Neuronal stem cell (in vitro differentiated cells): ENCODE results near the gene PMIS2.
A peak's percentile ranks its signal among the peaks of the same experiment; 100 is the strongest.

Source experiments
- DNase-seq: peaks from one replicate; pipeline ENCODE4 v3.0.0-alpha.2; 2013; ENCODE audit warnings: low spot score
- H2AFZ ChIP-seq: one replicate; pipeline ENCODE4 v1.6.1; 2013; ENCODE audit warnings: mild to moderate bottlenecking, low read length, inconsistent platforms
- H2AK5ac ChIP-seq: 2 replicates; pipeline ENCODE4 v1.6.1; 2013; ENCODE audit warnings: low read depth, mild to moderate bottlenecking, inconsistent platforms, low read length, moderate library complexity, mixed read lengths
- H2BK120ac ChIP-seq: 2 replicates; pipeline ENCODE4 v1.6.1; 2013; ENCODE audit warnings: low read depth, mild to moderate bottlenecking, inconsistent platforms, low read length, moderate library complexity, mixed read lengths
- H2BK12ac ChIP-seq: one replicate; pipeline ENCODE4 v1.6.1; 2013; ENCODE audit warnings: low read length, inconsistent platforms
- H2BK15ac ChIP-seq: 2 replicates; pipeline ENCODE4 v1.6.1; 2013; ENCODE audit warnings: mild to moderate bottlenecking, low read length, inconsistent platforms, mixed read lengths
- H2BK5ac ChIP-seq: one replicate; pipeline ENCODE4 v1.6.1; 2013; ENCODE audit warnings: inconsistent platforms, mild to moderate bottlenecking, low read length, moderate library complexity
- H3K14ac ChIP-seq: one replicate; pipeline ENCODE4 v1.6.1; 2013; ENCODE audit warnings: low read length, inconsistent platforms
- H3K18ac ChIP-seq: 2 replicates; pipeline ENCODE4 v1.6.1; 2013; ENCODE audit warnings: low read length, inconsistent platforms
- H3K23ac ChIP-seq: 2 replicates; pipeline ENCODE4 v1.6.1; 2013; ENCODE audit warnings: low read depth, mild to moderate bottlenecking, mixed read lengths, low read length, inconsistent platforms; ENCODE audit not compliant: poor library complexity
- H3K27ac ChIP-seq: replicated peaks from 3 replicates; pipeline ENCODE4 v1.5.1; 2013; ENCODE audit warnings: low read length, inconsistent platforms
- H3K27me3 ChIP-seq, 3 experiments: 2 replicates each; pipeline ENCODE4 v1.6.1; 2013; ENCODE audit warnings: low read length in 3 of 3, mild to moderate bottlenecking in 2 of 3, inconsistent platforms in 1 of 3, low read depth in 1 of 3, mixed read lengths in 1 of 3, moderate library complexity in 1 of 3; ENCODE audit not compliant: control insufficient read depth in 3 of 3, insufficient read depth in 3 of 3
- H3K36me3 ChIP-seq, 2 donors: replicated peaks in 1 of 2; 2 replicates each; pipeline ENCODE4 v1.6.1; 2013; ENCODE audit warnings: low read length in 2 of 2; ENCODE audit not compliant: control insufficient read depth in 2 of 2, insufficient read depth in 2 of 2
- H3K4ac ChIP-seq: 2 replicates; pipeline ENCODE4 v1.6.1; 2013; ENCODE audit warnings: inconsistent platforms, mild to moderate bottlenecking, low read length, moderate library complexity
- H3K4me1 ChIP-seq, 2 donors: 1 replicate in 1 of 2; 2 replicates in 1 of 2; pipeline ENCODE4 v1.6.1; 2013; ENCODE audit warnings: low read length in 2 of 2, low read depth in 1 of 2; ENCODE audit not compliant: control insufficient read depth in 2 of 2, insufficient read depth in 1 of 2
- H3K4me2 ChIP-seq: one replicate; pipeline ENCODE4 v1.6.1; 2013; ENCODE audit warnings: mild to moderate bottlenecking, low read length, inconsistent platforms; ENCODE audit not compliant: insufficient read depth, poor library complexity, severe bottlenecking
- H3K4me3 ChIP-seq, 2 donors: 2 replicates each; pipeline ENCODE4 v1.5.1; 2013; ENCODE audit warnings: low read length in 2 of 2, mild to moderate bottlenecking in 2 of 2, inconsistent platforms in 1 of 2, moderate library complexity in 1 of 2
- H3K79me1 ChIP-seq: one replicate; pipeline ENCODE4 v1.6.1; 2013; ENCODE audit warnings: low read depth, mild to moderate bottlenecking, inconsistent platforms, low read length, moderate library complexity
- H3K9ac ChIP-seq: one replicate; pipeline ENCODE4 v1.6.1; 2013; ENCODE audit warnings: mild to moderate bottlenecking, low read depth, low read length, inconsistent platforms; ENCODE audit not compliant: poor library complexity
- H3K9me3 ChIP-seq, 2 donors: replicated peaks in 1 of 2; 2 replicates each; pipeline versions ENCODE3 to v1.6.1; 2013; ENCODE audit warnings: low read length in 2 of 2, mild to moderate bottlenecking in 2 of 2, inconsistent platforms in 1 of 2, low read depth in 1 of 2, mixed read lengths in 1 of 2, moderate library complexity in 1 of 2; ENCODE audit not compliant: control insufficient read depth in 2 of 2, insufficient read depth in 1 of 2
- H4K8ac ChIP-seq: one replicate; pipeline ENCODE4 v1.6.1; 2013; ENCODE audit warnings: low read depth, mild to moderate bottlenecking, inconsistent platforms, low read length, moderate library complexity
- H4K91ac ChIP-seq: one replicate; pipeline ENCODE4 v1.6.1; 2013; ENCODE audit warnings: low read length, low read depth, mild to moderate bottlenecking, inconsistent platforms; ENCODE audit not compliant: poor library complexity
- WGBS, 2 donors: extraction: QIAGEN DNeasy Blood & Tissue Kit; methylation state at CpG; one replicate each; pipeline ENCODE4 v1.1.7; 2013; ENCODE audit warnings: missing lambda C conversion rate in 2 of 2, mixed read lengths in 1 of 2; ENCODE audit not compliant: insufficient read length in 2 of 2, insufficient replicate concordance in 1 of 2; ENCODE audit errors: extremely low coverage in 2 of 2; 5-methylcytosine and 5-hydroxymethylcytosine counted together

Gene PMIS2

DNA sequence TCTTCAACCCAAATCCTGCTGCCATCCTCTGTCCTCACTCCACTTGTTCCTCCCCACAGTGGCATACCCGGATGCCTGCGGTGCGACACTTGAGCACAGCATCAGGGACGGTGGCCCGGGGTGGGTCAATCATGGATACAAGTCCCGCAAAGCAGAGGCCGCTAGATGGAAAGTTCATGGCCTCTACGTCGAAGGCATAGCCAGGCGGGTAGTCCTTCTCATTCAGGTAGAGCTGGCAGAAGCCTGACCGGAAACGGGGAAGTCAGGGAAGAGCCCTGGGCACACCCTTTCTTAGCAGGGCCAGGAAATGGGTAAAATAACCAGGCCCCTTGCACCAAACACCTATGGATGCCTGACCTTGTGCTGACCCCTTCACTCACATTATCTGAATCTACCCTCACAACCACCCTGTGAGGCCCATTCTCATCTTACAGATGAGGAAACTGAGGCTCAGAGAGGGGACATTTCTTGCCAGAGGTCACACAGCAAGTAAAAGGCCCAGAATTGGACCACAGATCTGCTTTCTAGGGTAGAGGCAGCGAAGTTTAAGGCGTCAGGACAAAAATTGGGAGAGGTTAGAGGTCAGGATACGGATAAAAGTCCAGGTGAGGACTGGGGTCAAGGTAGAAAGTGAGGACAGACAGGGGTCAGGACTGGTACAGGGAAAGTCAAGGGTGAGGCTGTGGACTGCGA, 29.0 kb upstream of the PMIS2 start:
- Histone ChIP-seq H3K18ac (peak overlapping the region; percentile 88), H3K9me3 (peaks cover 0 to 4% of the 10 kb centered on the region in 2 donors), H3K9ac (peak overlapping the region; percentile 90), H3K4me1 (peaks cover 0 to 3% of the 10 kb centered on the region in 2 donors), H4K8ac (peak overlapping the region; percentile 74), H3K14ac (peak overlapping the region; percentile 60), H2BK120ac (no peak overlapping the region), H2AFZ (peak overlapping the region; percentile 93), H2BK15ac (peak overlapping the region; percentile 70), H3K27ac (no peak overlapping the region), H2BK5ac (peak overlapping the region; percentile 11), H3K27me3 (peaks cover 2 to 66% (median 32%) of the 10 kb centered on the region in 3 experiments), H3K4me3 (peak overlapping the region in 1 of 2 donors; percentile 3), H3K36me3 (no peaks in the 10 kb centered on the region), H3K79me1 (no peaks in the 10 kb centered on the region), H4K91ac (no peak overlapping the region), H3K4ac (no peak overlapping the region), H3K23ac (peak overlapping the region; percentile 92), H2AK5ac (no peak overlapping the region), H3K4me2 (no peak overlapping the region), H2BK12ac (peak overlapping the region; percentile 86)
- DNase-seq: no peak
- WGBS, 2 donors: no CpG with 5 or more reads among the region's 16 CpGs

DNA sequence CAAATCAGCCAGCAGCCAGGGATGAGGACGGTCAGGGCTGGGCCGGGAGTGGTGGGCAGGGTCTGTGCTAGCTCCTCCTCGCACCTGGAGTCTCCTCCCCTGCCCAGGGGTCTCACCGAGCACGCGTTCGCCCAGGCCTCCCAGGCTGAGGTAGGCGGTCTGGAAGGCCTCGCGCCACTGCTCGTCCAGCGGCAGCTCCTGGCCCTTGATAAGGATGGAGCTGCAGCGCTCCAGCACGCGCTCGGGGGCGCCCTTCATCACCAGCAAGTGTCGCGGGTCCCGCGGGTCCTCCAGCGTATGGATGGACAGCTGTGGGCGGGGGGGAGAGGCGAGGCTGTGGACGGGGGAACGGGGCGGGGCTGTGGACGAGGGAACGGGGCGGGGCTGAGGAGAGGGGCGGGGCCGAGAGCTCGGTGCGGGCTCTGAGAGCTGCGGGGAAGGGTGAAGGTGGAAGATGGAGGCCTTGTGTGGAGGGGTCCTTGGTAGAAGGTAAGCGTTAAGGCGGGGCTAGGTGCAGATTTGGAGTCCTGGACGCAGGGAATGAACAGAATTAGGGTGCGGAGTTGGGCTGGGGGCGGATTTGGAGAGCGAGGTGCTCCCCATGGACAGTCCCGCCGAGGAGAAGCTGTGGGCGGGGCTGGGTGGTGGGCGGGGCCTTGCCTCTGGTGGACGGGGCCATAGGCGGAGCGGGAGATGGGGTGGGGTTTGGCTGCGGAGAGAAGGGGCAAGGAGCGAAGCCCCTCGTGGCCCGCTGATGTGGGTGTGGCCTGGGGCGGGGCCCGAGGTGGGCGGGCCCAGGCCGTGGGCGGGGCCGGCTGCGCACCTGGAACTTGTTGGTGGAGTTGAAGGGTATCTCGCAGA, 28.2 kb upstream of the PMIS2 start:
- H2AFZ ChIP-seq: peak overlapping the region; percentile 93

DNA sequence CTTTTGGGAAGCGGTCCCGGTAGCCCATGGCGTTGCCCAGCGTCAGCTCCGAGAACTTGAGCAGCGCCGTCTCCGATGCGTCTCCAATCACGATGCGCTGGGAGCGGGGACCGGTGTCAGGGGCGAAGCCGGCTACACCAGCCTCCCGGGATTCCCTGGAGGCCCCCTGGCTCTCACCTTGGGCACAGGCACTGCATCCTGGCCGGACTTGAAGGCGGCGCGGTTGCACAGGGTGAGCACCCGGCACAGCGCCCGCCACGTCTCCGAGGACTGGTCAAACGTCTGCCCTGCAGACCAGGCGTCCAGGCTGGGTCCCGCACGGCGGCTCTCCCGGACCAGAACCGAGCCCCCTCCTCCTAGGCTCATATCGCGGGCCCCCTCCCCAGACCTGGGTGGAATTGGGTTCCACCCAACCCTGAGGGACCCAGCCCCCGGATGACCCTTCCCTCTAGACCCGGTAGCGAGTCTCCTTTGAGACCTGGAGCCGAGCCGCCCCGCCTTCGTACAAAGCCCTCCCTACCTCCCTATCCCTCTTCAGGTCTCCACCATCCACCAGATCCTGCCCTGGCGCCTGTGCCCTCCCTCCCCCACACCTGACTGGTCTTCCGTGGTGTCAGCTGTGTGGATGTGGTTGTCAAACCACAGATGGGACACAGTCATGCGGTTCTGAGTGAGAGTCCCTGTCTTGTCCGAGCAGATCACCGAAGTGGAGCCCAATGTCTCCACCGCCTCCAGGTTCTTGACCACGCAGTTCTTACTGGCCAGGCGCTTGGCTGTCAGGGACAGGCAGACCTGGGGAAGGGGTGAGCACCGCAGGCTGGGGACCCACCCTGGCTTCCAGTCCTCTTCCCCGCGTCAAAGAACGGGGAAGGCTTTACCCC, 27.3 kb upstream of the PMIS2 start:
- peak overlapping the region; percentile 89 for H2AK5ac ChIP-seq
- H4K91ac ChIP-seq: no peak overlapping the region
- no peak overlapping the region for H2BK5ac ChIP-seq
- no peak overlapping the region for H4K8ac ChIP-seq
- peak overlapping the region; percentile 3 for H3K23ac ChIP-seq
- H3K4ac ChIP-seq: no peak overlapping the region
- H3K14ac ChIP-seq: peak overlapping the region; percentile 12
- peaks cover 0 to 4% of the 10 kb centered on the region in 2 donors for H3K9me3 ChIP-seq
- H3K36me3 ChIP-seq: no peaks in the 10 kb centered on the region
- peak overlapping the region; percentile 48 for H3K4me2 ChIP-seq
- H3K9ac ChIP-seq: no peak overlapping the region
- H2AFZ ChIP-seq: peak overlapping the region; percentile 93
- H3K79me1 ChIP-seq: peaks cover 2% of the 10 kb centered on the region
- peaks cover 2 to 71% (median 32%) of the 10 kb centered on the region in 3 experiments for H3K27me3 ChIP-seq
- H2BK15ac ChIP-seq: peak overlapping the region; percentile 5
- peak overlapping the region; percentile 43 to 73 for H3K4me3 ChIP-seq
- no peak overlapping the region for H3K27ac ChIP-seq
- whole genome bisulfite sequencing, 2 donors: no CpG with 5 or more reads among the region's 53 CpGs
- H3K4me1 ChIP-seq: peaks cover 0 to 3% of the 10 kb centered on the region in 2 donors
- H2BK12ac ChIP-seq: no peak overlapping the region
- H2BK120ac ChIP-seq: no peak overlapping the region
- DNase-seq: no peak
- H3K18ac ChIP-seq: peak overlapping the region; percentile 81

More for the DNA sequence above, 28.2 kb upstream of the PMIS2 start:
- Histone ChIP-seq H4K8ac (peak overlapping the region; percentile 74), H2BK120ac (no peak overlapping the region), H3K4me2 (peak overlapping the region; percentile 90), H2AK5ac (peak overlapping the region; percentile 89), H3K27ac (peak overlapping the region; percentile 51), H2BK12ac (peak overlapping the region; percentile 86), H3K14ac (peak overlapping the region; percentile 60), H3K4ac (no peak overlapping the region), H3K27me3 (peaks cover 2 to 71% (median 32%) of the 10 kb centered on the region in 3 experiments), H4K91ac (no peak overlapping the region), H3K4me1 (peaks cover 0 to 3% of the 10 kb centered on the region in 2 donors), H3K4me3 (peak overlapping the region; percentile 43 to 79), H3K23ac (peak overlapping the region; percentile 92), H3K18ac (peak overlapping the region; percentile 88), H3K9me3 (peaks cover 0 to 4% of the 10 kb centered on the region in 2 donors), H2BK15ac (peak overlapping the region; percentile 70), H3K79me1 (peaks cover 2% of the 10 kb centered on the region), H2BK5ac (no peak overlapping the region), H3K36me3 (no peaks in the 10 kb centered on the region), H3K9ac (peak overlapping the region; percentile 90)
- no CpG with 5 or more reads among the region's 60 CpGs for WGBS, 2 donors
- peak; percentile 89 for DNase-seq
